C4-2B (cell line): Measurements from ENCODE around the gene PFKP.

Experiments used
- H3K27ac ChIP-seq: fragments of 450-650 bp; 2 replicates; pipeline ENCODE4 v1.5.1; 2017
- CTCF ChIP-seq: fragments of 450-650 bp; conservative IDR thresholded peaks from 2 replicates; pipeline ENCODE4 v1.5.1; 2017; ENCODE audit warnings: mild to moderate bottlenecking
- ZFX ChIP-seq: fragments of 450-650 bp; IDR thresholded peaks from 2 replicates; pipeline ENCODE4 v1.6.1; 2017

Gene PFKP

DNA sequence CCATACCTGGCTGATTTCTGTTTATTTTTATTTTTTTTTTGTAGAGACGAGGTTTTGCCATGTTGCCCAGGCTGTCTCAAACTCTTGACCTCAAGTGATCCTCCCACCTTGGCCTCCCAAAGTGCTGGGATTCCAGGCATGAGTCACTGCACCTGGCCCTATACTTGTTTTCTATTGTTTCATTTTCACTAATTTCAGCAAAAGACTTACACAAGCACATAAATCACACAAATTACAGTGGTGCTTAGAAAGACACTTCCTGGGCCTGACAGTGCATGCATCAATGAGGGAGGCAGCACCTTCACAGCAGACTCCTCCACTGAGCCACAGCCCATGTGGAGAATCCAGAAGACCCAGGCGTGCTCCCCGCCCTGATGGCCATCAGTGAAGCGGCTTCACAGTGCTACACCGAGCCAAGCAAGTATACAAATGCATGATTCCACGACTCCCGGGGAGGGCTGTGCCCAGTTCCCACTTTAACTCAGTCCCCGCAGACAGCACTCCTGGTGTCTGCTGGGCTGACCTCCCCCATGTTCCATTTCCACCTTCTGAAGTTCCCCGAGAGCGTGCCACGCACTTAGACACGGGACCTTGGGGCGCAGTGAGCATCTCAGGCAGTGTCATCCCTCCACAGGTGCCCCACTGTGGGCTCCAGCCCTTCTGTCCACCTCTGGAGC is 84.7 kb downstream of the PFKP start:
- TF ChIP-seq CTCF, result no peak
- no peak for TF ChIP-seq ZFX
- H3K27ac ChIP-seq, result no peak overlapping the region

DNA sequence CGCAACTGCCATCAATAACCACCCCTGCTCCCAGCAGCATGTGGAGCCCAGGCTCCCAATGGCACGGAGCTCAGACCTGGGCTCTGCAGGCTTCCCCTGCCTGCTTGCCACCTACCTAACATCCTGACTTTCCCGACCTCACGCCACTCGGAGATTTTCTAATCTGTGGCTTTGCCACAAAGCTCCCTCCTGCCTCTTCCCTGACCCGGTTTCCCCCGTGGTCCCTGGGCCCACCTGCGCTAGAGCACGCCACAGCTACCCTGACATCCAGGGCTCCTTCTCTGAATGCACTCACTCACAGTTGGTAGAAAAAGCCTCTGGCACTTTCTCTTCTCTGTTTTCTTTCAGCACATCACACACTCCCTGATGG is 85.2 kb downstream of the PFKP start:
- TF ChIP-seq ZFX (no peak), CTCF (no peak)
- no peak overlapping the region for H3K27ac ChIP-seq

- TF ChIP-seq ZFX (no peak), CTCF (no peak)
These were observed 87.3 kb downstream of the PFKP start for GRCh38 chr10:3154666-3155065.

GRCh38 chr10:3159152-3159551 is 91.8 kb downstream of the PFKP start:
- H3K27ac ChIP-seq, result no peak overlapping the region
- TF ChIP-seq ZFX, result no peak
- no peak for TF ChIP-seq CTCF

More at GRCh38 chr10:3154666-3155065, 87.3 kb downstream of the PFKP start:
- no peak overlapping the region for H3K27ac ChIP-seq

DNA sequence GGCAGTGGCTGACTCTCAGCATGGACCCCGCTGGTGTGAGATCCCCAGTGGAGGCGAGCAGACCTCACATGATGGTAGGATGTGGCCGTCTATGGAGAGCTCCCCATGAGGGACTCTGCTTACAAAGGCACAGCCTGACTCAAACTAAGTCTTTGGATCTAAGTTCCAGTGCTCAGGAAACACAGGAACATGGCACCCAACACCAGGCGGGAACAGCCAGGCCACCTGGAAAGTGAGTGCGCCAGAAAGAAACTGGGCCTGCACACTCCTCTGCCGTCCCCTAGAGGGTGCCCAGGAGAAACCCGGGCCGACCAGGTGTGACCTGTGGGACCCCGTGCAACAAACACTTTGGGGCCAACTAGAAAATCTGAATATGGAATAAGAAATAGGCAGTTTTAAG is 95.2 kb downstream of the PFKP start:
- no peak overlapping the region for H3K27ac ChIP-seq
- no peak; the same call in 1 of the 2 replicates for TF ChIP-seq CTCF
- TF ChIP-seq ZFX, result no peak

DNA sequence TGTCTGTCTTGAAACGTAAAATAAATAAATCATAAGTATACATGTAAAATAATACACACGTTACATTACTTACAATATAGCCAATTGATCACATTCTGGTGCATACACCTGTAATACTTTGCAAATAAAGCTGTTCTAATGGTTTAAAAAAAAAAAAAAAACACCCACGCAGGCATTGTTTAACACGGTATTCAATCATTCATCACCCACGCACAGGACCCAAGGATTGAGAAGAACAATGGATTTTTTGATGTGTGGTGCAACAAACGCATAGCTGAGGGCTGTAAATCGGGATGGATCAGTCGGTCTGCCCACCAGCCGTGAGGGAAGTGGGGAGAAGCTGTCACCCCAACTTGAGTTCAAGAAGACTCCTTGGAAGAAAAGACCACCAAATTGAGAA is 96.5 kb downstream of the PFKP start:
- no peak overlapping the region for H3K27ac ChIP-seq
- TF ChIP-seq ZFX, result no peak
- TF ChIP-seq CTCF, result no peak

DNA sequence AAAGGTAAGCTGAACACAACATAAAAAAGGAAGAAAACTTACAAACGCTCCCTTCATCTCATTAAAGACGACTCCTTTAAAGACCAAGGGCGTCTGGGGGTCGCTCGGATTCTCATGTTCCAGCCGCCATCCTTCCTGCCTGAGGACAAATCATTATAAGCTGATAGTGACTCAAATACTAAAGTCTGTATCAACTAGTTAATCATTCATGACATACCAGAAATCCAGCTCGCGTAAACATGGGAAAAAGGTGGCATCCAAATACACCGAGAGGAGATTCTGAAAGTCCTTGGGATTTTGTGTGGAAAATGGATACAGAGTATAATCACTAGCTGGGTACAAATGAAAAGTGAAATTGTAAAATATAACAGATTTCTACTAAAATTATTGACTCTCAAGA is 97.8 kb downstream of the PFKP start:
- TF ChIP-seq ZFX (no peak), CTCF (no peak)

More for the DNA sequence above, 97.8 kb downstream of the PFKP start:
- no peak overlapping the region for H3K27ac ChIP-seq
